AG20443 (cell line): ENCODE results near the gene ARHGEF6.
A peak's percentile ranks its signal among the peaks of the same experiment; 100 is the strongest.

Experiments used
- DNase-seq: peaks from one replicate; pipeline ENCODE4 v3.0.0; 2012; ENCODE audit warnings: low spot score, mixed read lengths

Gene ARHGEF6

GRCh38 chrX:136647677-136648360 lies 132.9 kb downstream of the ARHGEF6 start, which contains the start of gene CD40LG:
Gene CD40LG (plus strand): TSS chrX:136648158. CDS start chrX:136648249, 91 bp downstream.
- no peak for DNase-seq

- DNase-seq, result no peak
Observed at GRCh38 chrX:136646602-136647239, 134.0 kb downstream of the ARHGEF6 start.

- no peak for DNase-seq
Observed at GRCh38 chrX:136643243-136643642, 137.5 kb downstream of the ARHGEF6 start.

GRCh38 chrX:136639506-136640176 lies 141.1 kb downstream of the ARHGEF6 start:
- peak; percentile 10 for DNase-seq

GRCh38 chrX:136636121-136636520 lies 144.6 kb downstream of the ARHGEF6 start:
- no peak for DNase-seq

GRCh38 chrX:136635235-136635634 lies 145.5 kb downstream of the ARHGEF6 start:
- DNase-seq, result no peak

GRCh38 chrX:136630881-136631280 lies 149.9 kb downstream of the ARHGEF6 start:
- no peak for DNase-seq

GRCh38 chrX:136629084-136629750 lies 151.5 kb downstream of the ARHGEF6 start:
- no peak for DNase-seq

- no peak for DNase-seq
Observed at GRCh38 chrX:136627409-136627808, 153.3 kb downstream of the ARHGEF6 start.

- DNase-seq, result no peak
Observed at GRCh38 chrX:136626891-136627290, 153.8 kb downstream of the ARHGEF6 start.

GRCh38 chrX:136626237-136626636 lies 154.5 kb downstream of the ARHGEF6 start:
- no peak for DNase-seq

- no peak for DNase-seq
Observed at GRCh38 chrX:136625246-136625645, 155.5 kb downstream of the ARHGEF6 start.

GRCh38 chrX:136623396-136623795 lies 157.3 kb downstream of the ARHGEF6 start:
- no peak for DNase-seq

- no peak for DNase-seq
Observed at GRCh38 chrX:136622568-136622967, 158.2 kb downstream of the ARHGEF6 start.

- DNase-seq, result no peak
Observed at GRCh38 chrX:136620780-136621179, 160.0 kb downstream of the ARHGEF6 start.

GRCh38 chrX:136619899-136620505 lies 160.7 kb downstream of the ARHGEF6 start:
- DNase-seq, result no peak

- no peak for DNase-seq
Observed at GRCh38 chrX:136616987-136617685, 163.6 kb downstream of the ARHGEF6 start.
